ENCODE results near the gene CRY1.
"Not testable (repeated sequence)": the region's sequence is repeated elsewhere in the genome, so short reads cannot be mapped to it uniquely, and the experiment has no call there.

The CRY1 gene

GRCh38 chr12:107081778-107082177, 11.6 kb downstream of the CRY1 start:
- H3K79me2 ChIP-seq (ENCODE audit: insufficient read depth, low read length) = no peaks in the 10 kb centered on the region

GRCh38 chr12:107080299-107080698, 13.1 kb downstream of the CRY1 start:
- Histone ChIP-seq H3K9ac (ENCODE audit: low read length) (no peak overlapping the region), H3F3A (ENCODE audit: insufficient read depth) (no peaks in the 10 kb centered on the region), H3K79me2 (ENCODE audit: insufficient read depth, low read length) (no peaks in the 10 kb centered on the region), H3K27me3 (ENCODE audit: low read length) (no peaks in the 10 kb centered on the region), H3K9me3 (ENCODE audit: insufficient read depth, low read length) (no peaks in the 10 kb centered on the region), H2AFZ (ENCODE audit: low read depth, low read length, severe bottlenecking) (no peak overlapping the region), H3K9me2 (replicated peaks; ENCODE audit: insufficient read depth, low read length) (no peaks in the 10 kb centered on the region), H4K20me1 (ENCODE audit: low read depth, low read length) (no peaks in the 10 kb centered on the region), H3K27ac (ENCODE audit: low read depth, low read length) (no peak overlapping the region), H3K4me3 (ENCODE audit: insufficient read depth, low read length, poor library complexity, severe bottlenecking) (no peak overlapping the region), H3K4me2 (ENCODE audit: low read depth, low read length, poor library complexity, severe bottlenecking) (no peak overlapping the region), H3K36me3 (ENCODE audit: low read length) (no peaks in the 10 kb centered on the region)
- no peak for TF ChIP-seq CTCF (IDR thresholded peaks at IDR 0.05; ENCODE audit: insufficient read depth, low read length, poor library complexity, severe bottlenecking)
- no peak for TF ChIP-seq EZH2phosphoT487 (conservative IDR thresholded peaks at IDR 0.05; ENCODE audit: low read length)

More at GRCh38 chr12:107081778-107082177, 11.6 kb downstream of the CRY1 start:
- H3K27me3 ChIP-seq (ENCODE audit: low read length) = no peaks in the 10 kb centered on the region
- H3K4me2 ChIP-seq (ENCODE audit: low read depth, low read length, poor library complexity, severe bottlenecking) = no peak overlapping the region
- no peaks in the 10 kb centered on the region for H3K36me3 ChIP-seq (ENCODE audit: low read length)
- no peaks in the 10 kb centered on the region for H4K20me1 ChIP-seq (ENCODE audit: low read depth, low read length)
- no peak overlapping the region for H3K27ac ChIP-seq (ENCODE audit: low read depth, low read length)
- H3K9me2 ChIP-seq (replicated peaks; ENCODE audit: insufficient read depth, low read length) = no peaks in the 10 kb centered on the region
- H3K4me3 ChIP-seq (ENCODE audit: insufficient read depth, low read length, poor library complexity, severe bottlenecking) = no peak overlapping the region
- H3F3A ChIP-seq (ENCODE audit: insufficient read depth) = no peaks in the 10 kb centered on the region
- no peak overlapping the region for H2AFZ ChIP-seq (ENCODE audit: low read depth, low read length, severe bottlenecking)
- H3K9ac ChIP-seq (ENCODE audit: low read length) = no peak overlapping the region
- TF ChIP-seq EZH2phosphoT487 (conservative IDR thresholded peaks at IDR 0.05; ENCODE audit: low read length) = no peak
- no peak for TF ChIP-seq CTCF (IDR thresholded peaks at IDR 0.05; ENCODE audit: insufficient read depth, low read length, poor library complexity, severe bottlenecking)
- no peaks in the 10 kb centered on the region for H3K9me3 ChIP-seq (ENCODE audit: insufficient read depth, low read length)

- Histone ChIP-seq H3K27ac (ENCODE audit: low read depth, low read length) (no peak overlapping the region), H3K9me3 (ENCODE audit: insufficient read depth, low read length) (no peaks in the 10 kb centered on the region), H3K79me2 (ENCODE audit: insufficient read depth, low read length) (no peaks in the 10 kb centered on the region), H4K20me1 (ENCODE audit: low read depth, low read length) (no peaks in the 10 kb centered on the region), H3K4me3 (ENCODE audit: insufficient read depth, low read length, poor library complexity, severe bottlenecking) (no peak overlapping the region), H3K4me2 (ENCODE audit: low read depth, low read length, poor library complexity, severe bottlenecking) (no peak overlapping the region), H3K9me2 (replicated peaks; ENCODE audit: insufficient read depth, low read length) (no peaks in the 10 kb centered on the region), H3F3A (ENCODE audit: insufficient read depth) (no peaks in the 10 kb centered on the region), H2AFZ (ENCODE audit: low read depth, low read length, severe bottlenecking) (no peak overlapping the region), H3K36me3 (ENCODE audit: low read length) (no peaks in the 10 kb centered on the region), H3K27me3 (ENCODE audit: low read length) (no peaks in the 10 kb centered on the region), H3K9ac (ENCODE audit: low read length) (no peak overlapping the region)
- TF ChIP-seq EZH2phosphoT487 (conservative IDR thresholded peaks at IDR 0.05; ENCODE audit: low read length) = no peak
- TF ChIP-seq CTCF (IDR thresholded peaks at IDR 0.05; ENCODE audit: insufficient read depth, low read length, poor library complexity, severe bottlenecking) = no peak
Measured at GRCh38 chr12:107079172-107080011, 14.0 kb downstream of the CRY1 start.

GRCh38 chr12:107073266-107073665, 20.1 kb downstream of the CRY1 start:
- H3K9ac ChIP-seq (ENCODE audit: low read length); H4K20me1 ChIP-seq (ENCODE audit: low read depth, low read length); H3F3A ChIP-seq (ENCODE audit: insufficient read depth); H3K9me3 ChIP-seq (ENCODE audit: insufficient read depth, low read length); H3K27ac ChIP-seq (ENCODE audit: low read depth, low read length); H3K9me2 ChIP-seq (replicated peaks; ENCODE audit: insufficient read depth, low read length); H3K27me3 ChIP-seq (ENCODE audit: low read length); H3K36me3 ChIP-seq (ENCODE audit: low read length); H2AFZ ChIP-seq (ENCODE audit: low read depth, low read length, severe bottlenecking); H3K79me2 ChIP-seq (ENCODE audit: insufficient read depth, low read length); H3K4me2 ChIP-seq (ENCODE audit: low read depth, low read length, poor library complexity, severe bottlenecking); H3K4me3 ChIP-seq (ENCODE audit: insufficient read depth, low read length, poor library complexity, severe bottlenecking): not testable (repeated sequence)

Measured in SU-DHL-6 (cell line).